GM21515 (cell line): ENCODE data around the gene HLA-DPB1.
"Not testable (repeated sequence)": the region's sequence is repeated elsewhere in the genome, so short reads cannot be mapped to it uniquely, and the experiment has no call there.

Experiments
- ATAC-seq: cut with Tn5 transposase; IDR thresholded peaks from one replicate; pipeline ENCODE4 v1.9.1; 2021; ENCODE audit not compliant: unreplicated experiment

HLA-DPB1 gene

DNA sequence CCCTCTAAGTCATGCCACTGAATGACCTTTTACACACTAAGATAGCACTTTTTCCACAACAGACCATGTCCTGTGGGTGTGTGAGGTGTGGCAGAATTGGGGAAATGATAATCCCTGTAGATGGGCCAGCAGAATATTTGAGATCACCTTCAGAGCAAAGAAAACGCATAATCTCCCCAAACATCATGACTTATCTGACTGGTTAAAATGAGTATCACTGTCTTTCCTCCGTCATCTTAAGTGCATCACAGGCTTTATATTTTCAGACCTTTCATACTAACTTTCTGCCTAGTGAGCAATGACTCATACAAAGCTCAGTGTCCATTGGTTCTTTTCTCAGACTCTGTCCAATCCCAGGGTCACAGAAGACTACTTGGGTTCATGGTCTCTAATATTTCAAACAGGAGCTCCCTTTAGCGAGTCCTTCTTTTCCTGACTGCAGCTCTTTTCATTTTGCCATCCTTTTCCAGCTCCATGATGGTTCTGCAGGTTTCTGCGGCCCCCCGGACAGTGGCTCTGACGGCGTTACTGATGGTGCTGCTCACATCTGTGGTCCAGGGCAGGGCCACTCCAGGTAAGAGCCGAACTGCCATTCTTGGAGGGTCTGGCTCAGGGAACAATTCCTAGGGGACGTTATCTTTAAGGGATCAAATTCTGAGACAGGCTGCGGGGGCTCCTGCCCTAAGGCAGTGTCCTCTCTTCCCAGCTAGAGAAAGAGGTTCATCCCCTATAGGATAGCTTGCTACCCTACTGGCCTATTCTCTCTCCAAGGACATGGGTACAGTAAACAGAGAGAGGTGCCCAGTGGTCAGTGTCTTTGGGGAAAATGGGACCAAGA is at the start of gene HLA-DPB1:
Gene HLA-DPB1 (plus strand): TSS at position 423 of the 838 bp plus-strand sequence. CDS start 52 bp downstream, at position 475.
- peak; percentile 59 for ATAC-seq

DNA sequence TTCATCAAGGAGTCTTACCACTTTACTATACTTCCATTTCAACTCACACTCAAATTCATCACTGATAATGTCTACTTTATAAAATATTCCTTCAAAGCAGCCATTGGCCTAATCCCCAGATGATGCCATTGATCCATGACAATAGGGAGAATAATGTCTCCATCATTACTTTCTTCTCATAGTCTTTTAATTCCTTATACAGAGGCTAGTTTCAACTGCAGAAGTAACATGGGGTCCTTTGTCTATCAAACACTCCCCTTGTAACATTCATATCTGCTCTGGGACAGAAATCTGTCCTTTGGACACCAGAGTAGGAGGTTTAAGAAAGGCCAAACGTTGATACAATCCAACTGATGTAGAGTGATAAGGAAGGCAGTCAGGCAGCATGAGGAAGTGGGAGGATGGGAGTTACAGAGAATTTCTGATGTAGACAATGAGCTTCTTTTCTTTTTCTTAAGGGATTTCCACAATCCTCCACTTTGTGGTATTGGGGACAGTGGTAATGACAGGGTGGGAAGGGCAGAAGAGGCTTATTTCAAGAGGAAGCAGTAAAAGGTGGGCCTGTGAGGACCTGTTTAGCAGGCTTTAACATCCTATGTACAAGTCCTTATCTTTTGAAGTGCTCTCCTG is 47.5 kb upstream of the HLA-DPB1 start:
- no peak for ATAC-seq

DNA sequence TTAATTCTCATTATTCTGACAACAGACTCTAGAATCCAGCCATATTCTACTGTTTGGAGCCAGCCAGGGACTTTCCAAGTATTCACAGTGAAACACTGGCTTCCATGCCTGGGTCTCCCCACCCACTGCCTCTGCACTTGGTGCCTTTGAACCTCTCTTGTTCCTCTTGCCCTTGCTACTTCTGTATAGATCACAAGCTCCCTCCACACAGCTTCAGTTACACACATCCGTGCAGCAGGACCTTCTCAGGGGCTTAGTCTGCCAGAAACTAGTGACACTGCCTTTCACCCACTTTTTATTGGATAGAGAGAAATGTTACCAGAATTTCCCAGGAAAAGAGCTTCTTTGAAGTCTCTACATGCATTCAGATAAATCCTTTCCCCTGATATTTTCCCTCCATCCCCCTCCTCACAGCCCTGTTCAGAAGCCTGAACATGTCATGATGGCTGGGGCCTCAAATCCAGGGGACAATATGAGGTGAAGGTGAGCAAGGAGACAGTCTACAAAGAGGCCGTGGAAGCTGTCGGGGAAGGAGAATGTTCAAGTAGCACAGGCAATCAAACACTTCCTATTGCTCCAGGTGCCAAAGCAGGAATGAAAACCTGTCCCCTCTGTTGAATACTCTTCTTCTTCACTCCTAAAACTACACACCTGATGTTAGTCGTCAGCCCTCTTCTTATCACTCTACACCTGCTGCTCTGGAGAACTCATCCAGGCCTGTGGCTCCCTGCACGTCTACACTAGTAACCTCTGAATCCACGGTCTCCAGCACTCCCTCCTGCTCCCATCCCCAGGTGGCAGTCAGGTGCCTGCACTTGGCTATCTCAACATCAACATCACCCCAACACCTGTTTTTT is 46.2 kb upstream of the HLA-DPB1 start:
- ATAC-seq: peak; percentile 62

DNA sequence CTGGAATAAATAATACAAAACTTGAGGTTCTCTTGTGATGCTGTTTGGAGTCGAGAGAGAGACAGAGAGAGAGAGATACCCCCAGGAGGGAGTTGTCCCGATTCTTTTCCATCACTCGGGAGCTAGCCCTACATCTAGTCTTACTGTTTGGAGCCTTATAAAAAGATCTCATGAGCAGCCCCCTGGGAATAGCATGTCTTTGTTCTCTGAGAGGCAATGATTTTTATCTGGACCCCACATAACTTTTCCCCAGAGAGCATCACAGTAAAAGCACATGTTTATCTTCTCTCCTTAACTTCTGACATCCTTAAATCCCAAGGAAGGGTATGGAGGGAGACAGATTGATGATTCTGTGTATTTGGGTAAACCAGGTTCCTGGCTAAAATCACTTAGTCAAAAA is 45.5 kb upstream of the HLA-DPB1 start:
- ATAC-seq: no peak

DNA sequence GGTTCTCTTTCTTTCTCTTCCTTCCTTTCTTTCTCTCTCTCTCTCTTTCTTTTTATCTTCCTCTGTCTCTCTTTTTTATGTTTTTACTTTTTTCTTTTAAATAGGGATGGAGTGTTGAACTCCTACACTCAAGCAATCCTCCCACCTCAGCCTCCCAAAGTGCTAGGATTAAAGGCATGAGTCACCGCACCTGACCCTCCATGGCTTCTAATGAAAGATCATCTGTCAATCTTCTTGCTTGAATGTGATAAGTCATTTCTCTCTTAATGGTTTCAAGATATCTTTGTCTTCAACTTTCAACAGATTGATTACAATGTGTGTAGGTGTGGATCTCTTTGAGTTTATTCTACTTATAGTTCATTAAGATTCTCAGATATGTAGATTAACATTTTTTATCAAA is 41.2 kb upstream of the HLA-DPB1 start:
- ATAC-seq: no peak

DNA sequence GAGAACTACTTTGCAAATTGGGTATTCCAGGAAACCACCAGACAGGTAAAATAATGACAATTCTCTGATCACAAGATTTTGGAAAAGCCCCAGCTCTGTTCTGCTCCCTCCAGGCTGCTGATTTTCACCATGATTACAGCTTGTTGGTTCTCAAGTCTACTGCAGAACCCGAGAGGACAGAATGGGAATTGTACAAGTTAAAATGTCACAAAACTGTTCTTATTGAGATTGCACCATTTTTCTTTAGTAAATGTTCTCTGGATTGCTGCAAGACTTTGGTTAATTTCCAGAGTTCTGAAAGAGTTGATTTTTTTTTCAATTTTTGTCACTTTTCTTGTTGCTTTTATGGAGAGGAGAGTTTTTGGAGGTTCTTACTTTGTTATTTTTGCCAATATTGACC is 39.3 kb upstream of the HLA-DPB1 start:
- no peak for ATAC-seq

DNA sequence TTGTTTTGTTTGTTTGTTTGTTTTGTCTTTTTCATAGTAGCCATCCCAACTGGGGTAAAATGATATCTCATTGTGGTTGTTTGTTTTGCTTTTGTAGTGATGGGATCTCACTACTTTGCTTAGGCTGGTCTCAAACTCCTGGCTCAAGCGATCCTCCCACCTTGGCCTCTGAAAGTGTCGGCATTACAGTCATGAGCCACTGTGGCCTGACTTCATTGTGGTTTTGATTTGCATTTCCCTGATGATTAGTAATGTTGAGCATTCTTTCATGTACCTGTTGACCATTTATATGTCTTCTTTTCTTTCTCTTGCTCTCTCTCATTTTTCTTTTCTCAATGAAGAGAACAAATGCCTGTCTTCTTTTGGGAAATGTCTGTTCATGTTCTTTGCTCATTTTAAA is 35.6 kb upstream of the HLA-DPB1 start:
- ATAC-seq: no peak

DNA sequence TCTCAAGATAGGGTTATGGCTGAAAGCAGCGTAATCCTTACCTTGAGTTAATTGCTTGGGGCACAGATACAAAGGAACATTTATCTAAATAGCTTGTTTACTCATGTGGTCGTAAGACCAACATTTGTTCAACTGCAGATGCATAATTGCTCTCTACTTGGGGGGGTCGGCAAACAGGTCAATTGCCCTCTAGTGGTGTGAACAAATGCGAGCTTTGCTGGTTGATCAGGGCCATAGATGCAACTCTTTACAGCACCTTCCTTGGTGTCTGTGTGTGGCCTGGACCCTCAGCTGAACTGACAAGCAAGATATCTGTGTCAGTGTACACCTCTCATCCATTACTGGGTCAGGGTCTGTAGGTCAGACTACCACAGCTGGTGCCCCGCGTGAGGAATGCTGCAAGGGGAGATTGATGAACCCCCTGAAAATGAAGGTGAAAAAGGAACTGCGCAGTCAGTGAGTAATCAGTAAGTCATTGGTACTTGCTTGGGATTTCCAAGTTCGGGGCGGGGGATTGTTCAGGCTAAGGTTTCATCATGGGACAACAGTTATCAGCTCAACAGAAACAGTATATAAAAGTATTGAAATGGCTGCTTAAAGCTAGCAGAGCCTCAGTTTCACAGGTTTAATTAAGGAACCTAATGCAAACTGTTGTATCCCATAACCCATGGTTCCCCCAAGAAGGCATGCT is 26.3 kb upstream of the HLA-DPB1 start:
- ATAC-seq: no peak

DNA sequence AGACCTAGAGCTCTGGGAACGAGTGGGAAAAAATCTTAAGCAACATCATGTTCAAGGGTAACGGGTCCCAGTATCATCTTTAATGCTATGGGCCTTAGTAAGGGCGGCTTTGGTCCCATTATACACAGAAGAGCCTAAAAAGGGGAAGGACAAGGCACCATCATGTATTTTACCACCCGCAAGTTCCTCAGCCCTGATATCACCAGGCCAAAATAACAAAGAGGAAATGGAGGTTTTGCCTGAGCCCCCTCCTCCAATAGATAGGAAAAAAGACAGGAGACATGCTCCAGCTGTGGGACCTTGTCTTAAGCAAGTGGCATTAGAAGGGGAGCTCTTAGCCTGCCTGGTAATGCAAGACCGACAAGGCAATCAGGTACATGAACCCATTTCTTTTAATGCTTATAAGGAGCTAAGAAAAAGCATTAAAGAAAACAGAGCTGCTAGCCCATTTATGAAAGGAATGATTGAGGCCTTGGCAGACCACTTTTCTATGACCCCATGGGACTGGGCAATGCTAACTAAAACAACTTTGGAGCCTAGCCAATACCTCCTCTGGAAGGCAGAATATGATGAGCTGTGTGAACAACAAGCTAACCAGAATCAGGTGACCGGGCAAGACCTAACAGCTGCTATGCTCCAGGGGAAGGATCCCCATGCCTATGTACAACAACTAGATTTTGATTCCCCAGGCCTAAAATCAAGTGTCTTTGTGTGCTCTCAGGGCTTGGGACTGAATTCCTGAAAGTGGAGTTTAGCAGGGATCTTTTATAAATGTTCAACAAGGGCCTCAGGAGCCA is 25.6 kb upstream of the HLA-DPB1 start:
- ATAC-seq: no peak

DNA sequence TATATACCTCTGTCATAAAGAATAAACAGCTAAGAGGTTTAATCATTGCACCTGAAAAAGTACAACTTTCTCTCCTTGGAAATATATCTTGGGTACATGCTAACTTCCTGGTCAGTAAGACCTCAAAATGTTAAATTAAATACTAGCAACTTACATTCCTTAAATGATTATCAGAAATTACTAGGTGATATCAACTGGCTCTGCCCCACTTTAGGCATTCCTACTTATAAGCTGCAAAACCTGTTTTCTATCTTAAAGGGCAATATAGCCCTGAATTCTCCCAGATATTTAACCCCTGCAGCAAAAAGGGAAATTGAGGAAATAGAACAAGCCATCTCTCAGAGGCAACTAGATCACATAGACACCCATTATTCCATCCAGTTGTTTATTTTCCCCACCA is 23.2 kb upstream of the HLA-DPB1 start:
- no peak for ATAC-seq

DNA sequence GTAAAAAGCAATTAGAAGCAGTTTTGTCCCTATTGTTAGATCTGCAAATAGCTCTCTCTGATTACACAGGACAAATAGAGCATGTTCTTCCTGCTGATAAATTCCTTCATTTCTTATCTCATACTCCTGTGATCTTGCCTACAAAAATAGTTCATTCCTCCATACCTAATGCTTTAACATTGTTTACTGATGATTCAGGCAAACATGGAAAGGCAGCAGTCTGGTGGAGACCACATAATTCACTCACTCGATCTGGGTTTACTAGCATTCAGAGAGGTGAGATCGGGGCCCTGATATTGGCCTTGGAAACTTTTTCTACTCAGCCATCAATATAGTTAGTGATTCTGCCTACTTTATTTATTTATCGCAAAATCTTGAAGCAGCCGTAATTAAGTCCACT is 22.6 kb upstream of the HLA-DPB1 start:
- ATAC-seq: no peak

DNA sequence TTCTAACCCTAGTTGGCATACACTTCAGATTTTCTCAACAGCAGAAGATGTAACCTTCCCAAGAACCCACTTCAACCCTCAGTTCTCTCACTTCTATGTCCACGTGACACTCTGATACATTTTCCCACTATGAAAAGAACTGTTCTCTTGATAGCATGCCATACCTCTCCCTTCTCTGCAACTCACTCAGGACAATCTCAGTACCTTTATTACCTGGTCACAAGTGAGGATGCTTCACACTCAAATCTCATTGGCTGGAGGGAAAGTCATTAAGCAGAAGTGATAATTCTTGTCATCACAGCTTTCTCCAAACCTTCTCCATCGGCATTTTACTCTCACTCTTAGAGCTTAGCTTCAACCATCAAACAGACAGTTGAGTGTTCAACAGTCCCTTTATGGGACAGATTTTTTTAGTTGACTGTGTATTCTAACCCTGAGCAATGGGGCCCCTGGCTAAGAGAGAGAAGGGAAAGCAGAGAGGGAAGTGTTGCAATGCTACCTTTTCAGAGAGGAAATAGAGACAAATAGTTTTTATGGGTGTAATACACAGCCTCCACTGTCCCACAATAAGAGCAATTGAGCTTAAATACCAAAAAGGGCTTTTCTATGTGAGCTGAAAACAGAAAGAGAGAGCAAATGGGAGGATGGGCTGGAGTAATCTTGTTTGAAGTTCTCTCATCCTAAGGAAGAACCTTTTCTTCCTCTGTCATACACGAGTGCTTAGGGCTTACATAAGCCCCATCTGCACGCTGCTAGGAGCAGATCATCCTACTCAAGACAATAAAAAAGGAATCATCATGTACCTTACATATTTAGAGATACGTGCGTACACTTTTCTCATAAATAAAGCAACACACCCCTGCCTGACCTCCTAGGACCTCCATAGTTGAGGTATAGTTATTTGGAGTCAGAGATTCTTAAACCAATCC is 18.3 kb upstream of the HLA-DPB1 start:
- ATAC-seq: no peak

DNA sequence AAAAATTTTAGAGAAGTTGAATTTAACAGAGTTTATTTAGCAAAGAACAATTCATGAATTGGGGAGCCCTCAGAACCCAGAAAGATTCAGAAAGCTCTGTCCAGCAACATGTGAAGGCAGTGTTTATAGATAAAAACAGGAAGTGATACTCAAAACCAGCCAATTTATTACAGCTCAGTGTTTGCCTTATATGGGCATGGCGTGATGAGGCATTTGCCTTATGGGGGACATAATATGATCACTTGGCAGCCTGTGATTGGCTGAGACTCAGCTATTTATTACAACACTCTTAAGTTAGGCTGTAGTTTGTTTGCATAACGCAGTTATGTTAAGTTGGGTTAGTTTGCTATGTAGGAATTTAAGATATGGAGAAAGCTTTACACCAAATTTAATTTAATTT is 13.8 kb upstream of the HLA-DPB1 start:
- ATAC-seq: no peak

DNA sequence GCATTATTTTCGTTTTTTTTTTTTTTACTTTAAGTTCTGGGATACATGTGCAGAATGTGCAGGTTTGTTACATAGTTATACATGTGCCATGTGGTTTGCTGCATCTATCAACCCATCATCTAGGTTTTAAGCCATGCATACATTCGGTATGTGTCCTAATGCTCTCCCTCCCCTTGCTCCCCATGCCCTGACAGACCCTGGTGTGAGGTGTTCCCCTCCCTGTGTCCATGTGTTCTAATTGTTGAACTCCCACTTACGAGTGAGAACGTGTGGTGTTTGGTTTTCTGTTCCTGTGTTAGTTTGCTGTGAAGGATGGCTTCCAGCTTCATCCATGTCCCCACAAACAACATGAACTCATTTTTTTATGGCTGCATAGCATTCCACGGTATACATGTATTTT is 12.4 kb upstream of the HLA-DPB1 start:
- ATAC-seq: not testable (repeated sequence)

DNA sequence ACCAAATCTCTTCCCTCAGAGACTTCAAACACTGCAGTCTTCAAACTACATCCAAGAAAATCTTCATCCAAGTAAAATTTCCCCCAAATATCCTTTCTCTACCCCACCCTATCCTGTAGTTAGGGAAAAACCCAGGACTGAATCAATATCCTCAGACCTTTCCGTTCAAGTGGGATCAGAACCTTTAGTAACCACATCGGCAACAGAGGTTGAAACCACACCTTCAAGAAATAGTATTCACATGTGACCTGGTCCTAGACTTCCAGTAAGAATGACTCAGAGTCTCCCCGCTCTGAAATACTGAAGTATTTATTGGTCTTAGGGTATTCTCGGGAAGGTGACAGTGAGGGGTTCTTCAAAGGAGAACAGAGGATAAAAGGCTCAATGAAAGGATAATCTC is 11.1 kb upstream of the HLA-DPB1 start:
- no peak for ATAC-seq

DNA sequence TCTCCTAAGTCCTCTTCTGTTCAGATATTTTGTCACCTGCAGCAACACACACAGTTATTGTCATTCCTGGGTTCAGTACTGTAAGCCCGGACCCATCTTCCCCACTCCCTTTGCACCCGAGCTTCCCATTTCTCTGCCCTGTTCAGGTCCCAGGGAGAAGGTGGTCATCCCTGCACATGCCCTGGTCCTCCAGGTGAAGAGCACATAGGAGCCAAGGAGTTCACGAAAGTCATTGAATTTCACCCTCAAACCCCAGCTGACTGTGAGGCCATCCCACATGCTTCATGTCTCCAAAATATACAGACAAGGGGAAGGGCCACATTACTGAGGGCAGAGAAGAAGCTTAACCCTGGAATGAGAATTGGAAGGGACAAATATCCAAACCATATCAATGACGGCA is 10.5 kb upstream of the HLA-DPB1 start:
- ATAC-seq: no peak

DNA sequence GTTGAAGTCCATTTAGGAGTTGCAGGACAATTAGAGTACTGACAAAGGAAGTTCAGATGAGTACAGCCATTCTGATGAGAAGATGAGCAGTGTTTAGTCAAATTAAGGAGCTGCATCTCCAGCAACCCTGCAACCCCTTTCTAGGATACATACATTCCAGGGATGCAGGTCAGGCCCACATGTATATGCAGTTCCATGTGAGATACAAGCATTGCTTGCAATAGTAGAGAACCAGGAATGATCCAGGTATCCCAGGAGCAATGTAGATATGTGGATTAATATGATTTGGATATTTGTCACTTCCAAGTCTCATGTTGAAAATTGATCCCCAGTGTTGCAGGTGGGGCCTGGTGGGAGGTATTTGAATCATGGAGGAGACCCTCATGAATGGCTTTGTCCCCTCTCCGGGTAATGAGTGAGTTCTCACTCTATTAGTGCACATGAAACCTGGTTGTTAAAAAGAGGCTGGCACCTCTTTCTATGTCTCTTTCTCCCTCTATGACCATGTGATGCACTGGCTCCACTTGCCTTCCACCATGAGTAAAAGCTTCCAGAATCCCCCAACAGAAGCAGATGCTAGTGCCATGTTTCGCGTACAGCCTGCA is 8.8 kb upstream of the HLA-DPB1 start:
- no peak for ATAC-seq

DNA sequence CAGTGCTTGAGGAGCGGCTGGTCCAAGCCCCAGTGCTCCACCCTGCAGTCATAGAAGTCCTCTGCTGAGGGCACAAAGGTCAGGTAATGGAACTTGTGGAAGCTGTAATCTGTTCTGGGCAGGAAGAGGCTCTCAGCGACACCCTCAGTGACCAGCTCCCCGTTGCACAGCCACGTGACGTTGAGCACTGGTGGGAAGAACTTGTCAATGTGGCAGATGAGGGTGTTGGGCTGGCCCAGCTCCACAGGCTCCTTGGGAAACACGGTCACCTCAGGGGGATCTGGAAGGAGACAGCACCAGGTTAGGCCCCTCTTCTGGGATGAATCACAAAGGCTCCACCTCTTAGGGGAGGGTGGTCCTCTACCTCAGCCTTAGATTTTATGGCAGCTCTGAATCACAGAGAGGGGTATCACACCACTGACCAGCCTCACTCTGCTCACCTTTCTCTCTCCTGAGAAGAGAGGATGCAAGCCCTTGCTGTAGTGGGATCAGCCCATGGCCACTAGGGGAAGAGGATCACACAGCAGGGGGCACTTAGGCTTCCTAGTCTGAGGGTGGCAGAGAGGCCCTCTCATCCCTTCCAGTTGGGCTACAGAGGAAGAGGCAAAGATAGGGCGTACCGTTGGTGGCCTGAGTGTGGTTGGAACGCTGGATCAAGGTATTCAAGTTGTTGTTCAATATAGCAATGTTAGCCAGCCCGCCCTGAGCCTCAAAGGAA is 6.6 kb upstream of the HLA-DPB1 start:
- ATAC-seq: no peak
